Endothelial cell of umbilical vein (primary cell): ENCODE measurements around the gene CLCN3. TPM values are rescaled to one million over a fixed set of nuclear protein-coding genes. Genes with fewer than 3 reads are reported as not detected.

Source experiments
- BruUV-seq: library from RNA; stranded (reverse); fragments of 400-500 nt; replicated peaks from 2 replicates; lab custom pipeline; 2021; lab: Mats Ljungman, UMichigan
- CTCF ChIA-PET: fragments of 300-600, 350-600 bp; sonication (Branson Sonifier 250); formaldehyde crosslinking; loops from one replicate; lab custom pipeline; 2021; ENCODE audit warnings: antibody characterized with exemption, inconsistent platforms; lab: Charles Lee
- POLR2A ChIA-PET: fragments of 300-600, 350-600 bp; sonication (Branson Sonifier 250); formaldehyde crosslinking; loops from one replicate; lab custom pipeline; 2021; ENCODE audit warnings: antibody characterized with exemption, inconsistent platforms; lab: Charles Lee
- DNase-seq: peaks from one replicate; pipeline ENCODE4 v3.0.0-alpha.2; 2011; ENCODE audit warnings: low read depth, low spot score
- FAIRE-seq: peaks from 2 replicates; lab custom pipeline; 2011; peaks lifted over from hg19 to GRCh38; lab: Jason Lieb, UNC
- H2AFZ ChIP-seq: 2 replicates; pipeline ENCODE4 v1.6.0; 2012; ENCODE audit warnings: low read depth, low read length, control low read depth, inconsistent platforms
- H3K27ac ChIP-seq: 2 replicates; pipeline ENCODE4 v1.5.1; 2011; ENCODE audit warnings: low read depth, mild to moderate bottlenecking, control low read depth, low read length, moderate library complexity; ENCODE audit not compliant: insufficient read depth
- H3K27me3 ChIP-seq, 2 experiments: 2 replicates each; pipeline versions ENCODE4 v1.6.0 to v1.6.1; 2011; ENCODE audit warnings: low read length in 2 of 2, mixed read lengths in 1 of 2; ENCODE audit not compliant: control insufficient read depth in 2 of 2, insufficient read depth in 2 of 2
- H3K36me3 ChIP-seq, 2 experiments: 2 replicates in 1 of 2; 3 replicates in 1 of 2; pipeline ENCODE4 v1.5.1; 2011; ENCODE audit warnings: low read length in 2 of 2, mild to moderate bottlenecking in 1 of 2, moderate library complexity in 1 of 2; ENCODE audit not compliant: control insufficient read depth in 2 of 2, insufficient read depth in 2 of 2; ENCODE audit errors: extremely low read depth in 1 of 2
- H3K4me1 ChIP-seq: 3 replicates; pipeline ENCODE4 v1.5.1; 2011; ENCODE audit warnings: mild to moderate bottlenecking, low read length; ENCODE audit not compliant: control insufficient read depth, insufficient read depth; ENCODE audit errors: extremely low read depth
- H3K4me2 ChIP-seq: 2 replicates; pipeline ENCODE4 v1.6.1; 2011; ENCODE audit warnings: low read length, control low read depth, mixed read lengths; ENCODE audit not compliant: insufficient read depth
- H3K4me3 ChIP-seq, 3 experiments: fragments of 200-600 bp in 1 of 3; sonication (generic), shearing (Covaris generic) in 1 of 3; replicated peaks in 1 of 3; 2 replicates each; pipeline ENCODE4 v1.5.1; 2011 to 2016; ENCODE audit warnings: control low read depth in 3 of 3, low read length in 3 of 3, mild to moderate bottlenecking in 2 of 3, inconsistent platforms in 1 of 3, low read depth in 1 of 3, moderate library complexity in 1 of 3; ENCODE audit not compliant: insufficient read depth in 1 of 3
- H3K79me2 ChIP-seq: 2 replicates; pipeline ENCODE4 v1.6.0; 2012; ENCODE audit warnings: low read length, inconsistent platforms; ENCODE audit not compliant: control insufficient read depth, insufficient read depth
- H3K9ac ChIP-seq: replicated peaks from 2 replicates; pipeline ENCODE3; 2011; ENCODE audit warnings: low read length, control low read depth; ENCODE audit not compliant: insufficient read depth; ENCODE audit errors: extremely low read depth
- H3K9me1 ChIP-seq: replicated peaks from 3 replicates; pipeline ENCODE4 v1.6.0; 2011; ENCODE audit warnings: mild to moderate bottlenecking, low read length; ENCODE audit not compliant: control insufficient read depth, insufficient read depth; ENCODE audit errors: extremely low read depth
- H3K9me3 ChIP-seq: replicated peaks from 2 replicates; pipeline ENCODE4 v1.5.1; 2012; ENCODE audit warnings: low read length, inconsistent platforms; ENCODE audit not compliant: control insufficient read depth, insufficient read depth
- H4K20me1 ChIP-seq: replicated peaks from 2 replicates; pipeline ENCODE3; 2011; ENCODE audit warnings: mild to moderate bottlenecking, low read length; ENCODE audit not compliant: control insufficient read depth, insufficient read depth; ENCODE audit errors: extremely low read depth
- EZH2 ChIP-seq: IDR thresholded peaks from 2 replicates; pipeline ENCODE4 v1.6.1; 2012; ENCODE audit warnings: borderline replicate concordance, low read depth, mild to moderate bottlenecking, moderate library complexity, low read length, inconsistent platforms; ENCODE audit not compliant: severe bottlenecking
- FOS ChIP-seq: IDR thresholded peaks from 2 replicates; pipeline ENCODE4 v1.6.1; 2011; ENCODE audit warnings: mild to moderate bottlenecking, low read length, moderate library complexity, borderline replicate concordance; ENCODE audit not compliant: insufficient read depth
- GATA2 ChIP-seq: IDR thresholded peaks from 2 replicates; pipeline ENCODE4 v1.7.0; 2011; ENCODE audit warnings: low read depth, mild to moderate bottlenecking, moderate library complexity, mixed read lengths, low read length; ENCODE audit not compliant: insufficient read length, insufficient read depth
- JUN ChIP-seq: IDR thresholded peaks from 2 replicates; pipeline ENCODE4 v1.6.1; 2011; ENCODE audit warnings: borderline replicate concordance, low read depth; ENCODE audit not compliant: insufficient read length, insufficient read depth
- MYC ChIP-seq: IDR thresholded peaks from one replicate; pipeline ENCODE4 v1.6.1; 2011; ENCODE audit warnings: mild to moderate bottlenecking, low read depth, low read length
- POLR2A ChIP-seq: IDR thresholded peaks from 2 replicates; pipeline ENCODE4 v1.6.1; 2012; ENCODE audit warnings: low read depth, mild to moderate bottlenecking, control low read depth, low read length
- POLR2AphosphoS5 ChIP-seq: IDR thresholded peaks from 2 replicates; pipeline ENCODE4 v1.6.1; 2012; ENCODE audit warnings: low read depth, mild to moderate bottlenecking, control low read depth, low read length, moderate library complexity; ENCODE audit not compliant: insufficient read depth
- dilution Hi-C: fragments of 300-500 bp; cut with MboI; formaldehyde crosslinking; loops from one replicate; pipeline ENCODE4 v1.15.0; 2019; ENCODE audit warnings: low sequenced_read_pairs; ENCODE audit not compliant: extremely low pct_ligation_motif_present
- intact Hi-C: fragments of 100-400 bp; cut with micrococcal nuclease; formaldehyde crosslinking; loops from one replicate; pipeline ENCODE4 v1.10.0; 2022
- polyA plus RNA-seq, 4 experiments: library from polyadenylated mRNA; depleted of rRNA in 3 of 4; stranded (reverse) in 3 of 4; unstranded in 1 of 4; fragments of >200 nt; gene quantifications; 2 replicates each; pipeline versions ENCODE4 v1.2.1 to v1.2.3, GENCODE V29; 2011 to 2012; ENCODE audit warnings: missing spikeins in 1 of 4
- total RNA-seq: library from RNA; stranded (reverse); gene quantifications from 2 replicates; pipeline ENCODE4 v1.2.3, GENCODE V29; 2021
- TF ChIP-seq, protein P1 (sequence below), 2 donors: IDR thresholded peaks; 1 replicate in 1 of 2; 2 replicates in 1 of 2; pipeline ENCODE4 v1.5.1; 2011; ENCODE audit warnings: low read length in 2 of 2, mild to moderate bottlenecking in 2 of 2, moderate library complexity in 2 of 2, control low read depth in 1 of 2, inconsistent platforms in 1 of 2, low read depth in 1 of 2; ENCODE audit not compliant: insufficient read depth in 1 of 2; ENCODE audit errors: extremely low read depth in 1 of 2
- TF ChIP-seq, protein P2 (sequence below): IDR thresholded peaks from 2 replicates; pipeline ENCODE4 v1.6.1; 2011; ENCODE audit not compliant: insufficient read depth, insufficient read length

Gene CLCN3
- total and polyA plus RNA-seq, 2 donors (not counting 3 experiments of a cell fraction or from before 2014, with no cell fraction given): 16.5 to 51.4 TPM

DNA sequence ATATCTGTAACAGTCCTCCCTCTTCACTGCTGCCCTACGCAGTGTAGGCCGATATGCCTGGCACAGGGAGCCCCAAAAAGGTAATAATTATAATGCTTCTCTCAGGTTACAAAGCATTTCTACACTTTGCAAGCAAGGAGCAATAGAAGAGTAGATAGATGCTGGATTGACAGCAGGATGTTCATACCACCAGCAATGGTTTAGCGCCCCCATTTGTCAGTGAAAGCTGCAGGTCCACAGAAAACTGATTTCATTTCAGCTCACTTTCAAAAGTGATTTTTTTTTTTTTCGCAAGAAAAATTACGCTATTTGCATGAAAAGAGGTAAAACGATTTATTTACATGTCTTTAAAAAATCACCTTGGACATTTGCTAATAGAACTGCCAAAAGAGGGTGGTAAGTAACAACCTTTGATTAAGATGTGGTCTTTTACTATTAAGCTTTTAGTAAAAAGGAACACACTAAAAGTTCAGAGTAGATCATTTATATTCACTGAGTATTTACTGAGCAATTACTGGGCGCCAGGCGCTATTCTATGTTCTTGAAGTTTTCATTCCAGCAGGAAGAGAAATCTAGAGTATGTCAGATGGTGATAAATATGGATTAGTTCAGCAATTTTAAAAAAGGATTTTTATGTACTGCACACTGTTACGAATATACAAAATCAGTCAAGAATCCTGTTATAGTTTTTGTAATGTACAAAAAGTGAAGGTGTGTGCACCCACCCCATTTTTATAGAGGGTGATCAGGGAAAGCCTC lies 103.0 kb downstream of the CLCN3 start:
- intact Hi-C loops (loop anchor here (1.0 kb wide), 1 partner anchor 110 kb away; no protein-coding TSS in a partner anchor), dilution Hi-C loops (no loop called here)
- Histone ChIP-seq H3K4me3 (no peak overlapping the region), H4K20me1 (no peaks in the 10 kb centered on the region), H3K4me1 (no peaks in the 10 kb centered on the region), H3K79me2 (no peaks in the 10 kb centered on the region), H3K9me3 (no peaks in the 10 kb centered on the region), H3K36me3 (no peaks in the 10 kb centered on the region), H3K9ac (no peak overlapping the region), H3K9me1 (no peaks in the 10 kb centered on the region), H3K4me2 (no peak overlapping the region), H3K27ac (no peak overlapping the region), H3K27me3 (no peaks in the 10 kb centered on the region), H2AFZ (no peak overlapping the region)
- FAIRE-seq (no peak), DNase-seq (peak; percentile 31)
- POLR2A ChIA-PET: no interaction called here
- BruUV-seq: no TSS peak
- CTCF ChIA-PET: interaction anchor here (0.6 to 1.4 kb wide), 9 partner anchors 9 to 110 kb away, joined by 3 to 45 read pairs (median 4); partner anchors contain the start of genes CLCN3 and NEK1
- TF ChIP-seq, protein P1, sequence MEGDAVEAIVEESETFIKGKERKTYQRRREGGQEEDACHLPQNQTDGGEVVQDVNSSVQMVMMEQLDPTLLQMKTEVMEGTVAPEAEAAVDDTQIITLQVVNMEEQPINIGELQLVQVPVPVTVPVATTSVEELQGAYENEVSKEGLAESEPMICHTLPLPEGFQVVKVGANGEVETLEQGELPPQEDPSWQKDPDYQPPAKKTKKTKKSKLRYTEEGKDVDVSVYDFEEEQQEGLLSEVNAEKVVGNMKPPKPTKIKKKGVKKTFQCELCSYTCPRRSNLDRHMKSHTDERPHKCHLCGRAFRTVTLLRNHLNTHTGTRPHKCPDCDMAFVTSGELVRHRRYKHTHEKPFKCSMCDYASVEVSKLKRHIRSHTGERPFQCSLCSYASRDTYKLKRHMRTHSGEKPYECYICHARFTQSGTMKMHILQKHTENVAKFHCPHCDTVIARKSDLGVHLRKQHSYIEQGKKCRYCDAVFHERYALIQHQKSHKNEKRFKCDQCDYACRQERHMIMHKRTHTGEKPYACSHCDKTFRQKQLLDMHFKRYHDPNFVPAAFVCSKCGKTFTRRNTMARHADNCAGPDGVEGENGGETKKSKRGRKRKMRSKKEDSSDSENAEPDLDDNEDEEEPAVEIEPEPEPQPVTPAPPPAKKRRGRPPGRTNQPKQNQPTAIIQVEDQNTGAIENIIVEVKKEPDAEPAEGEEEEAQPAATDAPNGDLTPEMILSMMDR (IDR thresholded peaks at IDR 0.05; ENCODE audit: extremely low read depth in 1 of 2, insufficient read depth in 1 of 2, low read depth in 1 of 2, low read length in 2 of 2): peak in 1 of 2 donors; percentile 13
- no peak for TF ChIP-seq MYC

DNA sequence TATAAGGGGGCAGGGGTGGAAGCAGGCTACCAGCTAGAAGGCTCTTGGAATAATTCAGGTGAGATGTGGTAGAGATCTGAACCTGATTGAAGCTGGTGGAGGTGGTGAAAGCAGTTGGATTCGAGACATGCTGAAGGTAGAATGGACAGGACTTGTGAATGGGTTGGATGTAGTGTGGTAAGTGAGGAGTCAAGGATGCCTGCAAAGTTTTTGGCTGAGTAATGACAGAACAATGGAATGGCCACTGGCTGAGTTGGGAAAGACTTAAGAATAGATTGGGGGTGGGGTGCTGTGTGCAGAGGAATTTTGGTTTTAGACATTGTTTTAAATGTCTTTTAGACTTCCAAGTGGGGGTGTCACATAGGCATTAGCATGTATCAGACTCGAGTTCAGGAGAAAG lies 103.9 kb downstream of the CLCN3 start:
- Histone ChIP-seq H3K27me3 (no peaks in the 10 kb centered on the region), H3K4me2 (no peak overlapping the region), H4K20me1 (no peaks in the 10 kb centered on the region), H3K79me2 (no peaks in the 10 kb centered on the region), H3K9ac (no peak overlapping the region), H3K9me1 (no peaks in the 10 kb centered on the region), H3K36me3 (no peaks in the 10 kb centered on the region), H3K4me1 (no peaks in the 10 kb centered on the region), H3K9me3 (no peaks in the 10 kb centered on the region), H2AFZ (no peak overlapping the region), H3K4me3 (no peak overlapping the region), H3K27ac (no peak overlapping the region)
- FAIRE-seq: no peak
- TF ChIP-seq, protein P2, sequence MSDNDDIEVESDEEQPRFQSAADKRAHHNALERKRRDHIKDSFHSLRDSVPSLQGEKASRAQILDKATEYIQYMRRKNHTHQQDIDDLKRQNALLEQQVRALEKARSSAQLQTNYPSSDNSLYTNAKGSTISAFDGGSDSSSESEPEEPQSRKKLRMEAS: no peak
- TF ChIP-seq GATA2: no peak
- TF ChIP-seq FOS: no peak
- TF ChIP-seq EZH2: no peak
- no peak for TF ChIP-seq MYC
- no peak for TF ChIP-seq POLR2AphosphoS5
- TF ChIP-seq, protein P1 (IDR thresholded peaks at IDR 0.05; ENCODE audit: extremely low read depth in 1 of 2, insufficient read depth in 1 of 2, low read depth in 1 of 2, low read length in 2 of 2): no peak
- no peak for TF ChIP-seq POLR2A
- no peak for TF ChIP-seq JUN
- POLR2A ChIA-PET: no interaction called here
- intact Hi-C loops (no loop called here), dilution Hi-C loops (no loop called here)
- DNase-seq: no peak
- CTCF ChIA-PET: interaction anchor here (1.3 kb wide), 1 partner anchor 111 kb away, joined by 6 read pairs; no protein-coding TSS in a partner anchor
- no TSS peak for BruUV-seq
